Left cardiac atrium (tissue), 4 donors: Measurements from ENCODE around the gene MRFAP1. TPM values are rescaled to one million over a fixed set of nuclear protein-coding genes. Genes with fewer than 3 reads are reported as not detected.
"Not testable (repeated sequence)": the region's sequence is repeated elsewhere in the genome, so short reads cannot be mapped to it uniquely, and the experiment has no call there.

Experiments
- ATAC-seq, 2 donors: fragments of 200-7000 bp; cut with Tn5 transposase; one replicate each; pipeline ENCODE4 v1.9.1; 2020; ENCODE audit warnings: mild to moderate bottlenecking in 2 of 2, moderate library complexity in 2 of 2
- DNase-seq: peaks from one replicate; pipeline ENCODE4 v3.0.0-alpha.2; 2020
- intact Hi-C, 2 donors: fragments of 100-400 bp; cut with DNase I; formaldehyde crosslinking; loops; one replicate each; pipeline versions ENCODE4 v1.14.1 to v1.15.1; 2022 to 2023
- total RNA-seq, 2 donors: library from RNA; stranded (reverse); fragmentation: NEBNext Ultra II Directional; extraction: Animal tissue kit (Norgen Biotek cat#: 25700); gene quantifications; one replicate each; pipeline ENCODE4 v1.2.1, GENCODE V29; 2021
- donor health status: DM: no; HTN: yes; CAD: no.
- donor health status: DM: no; HTN: yes; CAD: no; lungs with severe emphysema.
- donor health status: DM: yes; HTN: yes; CAD: no.
- donor health status: Dilated cardiomyopathy.

Gene MRFAP1
- total RNA-seq, 2 donors from 2014 or later: 234 to 277 TPM

GRCh38 chr4:6626066-6626465 lies 14.4 kb upstream of the MRFAP1 start:
- intact Hi-C loops: no loop called here
- ATAC-seq (no peak), DNase-seq (no peak)

DNA sequence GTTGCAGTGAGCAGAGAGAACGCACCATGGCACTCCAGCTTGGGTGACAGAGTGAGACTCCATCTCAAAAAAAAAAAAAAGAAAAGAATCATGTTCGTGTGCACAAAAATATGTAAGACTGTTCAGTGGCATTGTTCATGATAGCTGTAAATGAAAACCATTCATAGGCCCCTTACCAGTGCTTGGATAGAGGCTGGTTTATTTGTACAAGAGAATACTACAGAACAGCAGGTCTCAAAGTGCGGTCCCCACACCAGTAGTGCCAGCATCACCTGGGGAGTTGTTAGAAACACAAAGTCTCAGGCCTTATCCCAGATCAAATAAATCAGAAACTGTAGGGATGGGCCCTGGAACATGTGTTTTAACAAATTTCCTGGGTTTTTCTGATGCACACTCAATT lies 12.7 kb upstream of the MRFAP1 start:
- no peak for ATAC-seq
- intact Hi-C loops: no loop called here
- no peak for DNase-seq

GRCh38 chr4:6628484-6628883 lies 12.0 kb upstream of the MRFAP1 start:
- intact Hi-C loops, DNase-seq: not testable (repeated sequence)

GRCh38 chr4:6632125-6632524 lies 8.4 kb upstream of the MRFAP1 start:
- DNase-seq (no peak), ATAC-seq (no peak)
- intact Hi-C loops: no loop called here

More at GRCh38 chr4:6628484-6628883, 12.0 kb upstream of the MRFAP1 start:
- ATAC-seq: not testable (repeated sequence)

DNA sequence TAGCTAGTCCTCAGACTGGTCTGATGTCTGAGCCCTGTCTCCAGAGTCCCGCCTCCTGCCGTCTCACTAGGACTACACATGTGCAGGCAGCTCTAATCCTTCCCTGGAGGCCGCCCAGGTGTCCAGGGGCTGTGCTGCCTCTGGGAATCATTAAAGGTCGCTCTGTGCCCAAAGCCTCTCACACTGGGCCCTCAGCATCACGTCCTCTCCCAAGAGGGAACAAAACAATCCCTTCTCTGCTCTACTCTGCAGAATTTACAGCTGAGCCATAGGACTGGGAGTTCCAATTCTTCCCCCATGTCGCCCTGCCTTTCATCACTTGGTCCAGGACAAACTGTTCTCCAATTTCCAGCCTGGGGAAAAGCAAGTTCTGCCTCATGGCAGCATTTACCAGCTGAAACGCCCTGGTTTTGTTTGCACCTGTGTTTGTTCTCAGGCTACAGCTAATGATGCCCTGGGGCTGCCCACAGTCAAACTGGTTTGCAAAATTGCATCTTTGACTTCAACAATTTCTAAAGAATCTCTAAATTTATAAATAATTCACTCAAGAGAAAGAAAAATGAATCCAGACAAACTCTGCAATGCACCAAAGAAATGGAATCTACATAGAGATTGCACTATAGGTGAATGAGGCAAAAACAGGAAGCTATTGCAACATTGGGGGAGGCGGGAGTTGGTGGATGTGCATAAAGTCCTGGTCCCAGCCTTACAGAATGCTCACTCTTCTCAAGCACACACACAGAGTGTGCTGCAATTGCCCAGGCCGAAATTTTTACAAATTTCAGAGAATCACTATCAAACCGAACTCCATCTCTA lies 7.2 kb upstream of the MRFAP1 start:
- intact Hi-C loops: no loop called here
- DNase-seq (no peak), ATAC-seq (peak in 1 of 2 donors; percentile 38)

GRCh38 chr4:6634746-6635145 lies 5.7 kb upstream of the MRFAP1 start:
- ATAC-seq (no peak), DNase-seq (no peak)
- intact Hi-C loops: no loop called here

DNA sequence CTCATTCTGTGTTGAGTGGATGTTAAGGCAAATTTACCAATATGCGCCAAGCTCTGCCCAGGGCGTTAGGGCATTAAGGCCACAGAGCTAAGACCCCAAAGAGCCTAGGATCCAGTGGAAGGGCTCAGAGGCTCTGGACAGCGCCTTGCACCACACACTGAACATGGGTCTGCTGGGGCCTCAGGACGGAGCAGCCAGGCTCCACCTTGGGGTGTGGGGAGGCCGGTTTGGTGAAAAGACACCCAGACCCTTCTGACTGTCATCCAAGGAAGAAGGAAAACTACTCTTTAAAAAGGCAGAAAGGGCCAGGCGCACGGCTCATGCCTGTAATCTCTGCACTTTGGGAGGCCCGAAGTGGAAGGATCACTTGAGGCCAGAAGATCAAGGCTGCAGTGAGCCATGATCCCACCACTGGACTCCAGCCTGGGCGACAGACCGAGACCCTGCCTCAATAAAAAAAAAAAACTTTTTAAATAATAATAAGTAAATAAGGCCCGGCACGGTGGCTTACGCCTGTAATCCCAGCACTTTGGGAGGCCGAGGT lies 1.3 kb upstream of the MRFAP1 start:
- DNase-seq (no peak), ATAC-seq (no peak)
- intact Hi-C loops: no loop called here

DNA sequence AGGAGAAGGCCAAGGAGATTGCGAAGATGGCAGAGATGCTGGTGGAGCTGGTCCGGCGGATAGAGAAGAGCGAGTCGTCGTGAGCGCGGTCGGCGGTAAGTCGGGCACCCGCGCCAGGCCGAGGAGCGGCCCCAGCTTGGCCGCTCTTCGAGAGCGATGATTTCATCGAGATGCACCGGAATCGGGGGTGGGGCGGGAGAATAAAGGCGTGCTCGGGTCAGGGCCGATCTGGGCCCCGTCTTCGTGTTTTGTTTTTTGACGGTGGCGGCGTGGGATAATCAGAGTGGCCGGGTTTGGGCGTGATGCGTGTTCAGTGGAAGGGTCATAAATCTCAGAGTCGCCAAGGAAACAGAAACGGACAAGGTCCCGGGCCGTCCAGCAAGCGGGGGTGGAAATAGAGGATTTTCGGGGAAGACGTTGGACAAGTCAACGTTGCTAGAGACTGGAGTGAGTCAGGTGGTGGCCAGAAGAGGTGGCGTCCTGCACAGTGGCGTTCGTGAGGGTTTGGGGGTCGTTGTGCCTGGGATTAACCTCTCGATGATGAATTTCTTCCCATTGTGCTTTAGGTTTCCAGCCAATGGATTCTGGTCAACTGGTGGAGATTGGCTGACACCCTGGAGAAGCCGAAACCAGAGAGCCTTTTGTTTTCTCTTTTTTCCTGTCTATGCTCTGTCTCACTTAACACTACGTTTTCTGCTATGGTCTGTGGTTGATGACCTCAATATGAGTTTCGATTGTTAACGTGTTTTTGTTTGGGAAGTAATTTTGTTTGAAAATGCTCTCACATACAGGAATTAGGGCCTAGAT lies 882 bp downstream of the MRFAP1 start:
- DNase-seq (peak; percentile 69), ATAC-seq (peak; percentile 63 to 82)
- intact Hi-C loops: loop anchor here (2.0 to 5.0 kb wide), 3 partner anchors 33 to 71 kb away; partner anchors contain the start of gene MRFAP1L1 (in 1 of the 2)

- no peak for DNase-seq
- intact Hi-C loops: loop anchor here (2.0 to 5.0 kb wide), 3 partner anchors 33 to 70 kb away; partner anchors contain the start of gene MRFAP1L1 (in 1 of the 2)
- no peak for ATAC-seq
Measured at GRCh38 chr4:6641971-6642320, 1.5 kb downstream of the MRFAP1 start.

DNA sequence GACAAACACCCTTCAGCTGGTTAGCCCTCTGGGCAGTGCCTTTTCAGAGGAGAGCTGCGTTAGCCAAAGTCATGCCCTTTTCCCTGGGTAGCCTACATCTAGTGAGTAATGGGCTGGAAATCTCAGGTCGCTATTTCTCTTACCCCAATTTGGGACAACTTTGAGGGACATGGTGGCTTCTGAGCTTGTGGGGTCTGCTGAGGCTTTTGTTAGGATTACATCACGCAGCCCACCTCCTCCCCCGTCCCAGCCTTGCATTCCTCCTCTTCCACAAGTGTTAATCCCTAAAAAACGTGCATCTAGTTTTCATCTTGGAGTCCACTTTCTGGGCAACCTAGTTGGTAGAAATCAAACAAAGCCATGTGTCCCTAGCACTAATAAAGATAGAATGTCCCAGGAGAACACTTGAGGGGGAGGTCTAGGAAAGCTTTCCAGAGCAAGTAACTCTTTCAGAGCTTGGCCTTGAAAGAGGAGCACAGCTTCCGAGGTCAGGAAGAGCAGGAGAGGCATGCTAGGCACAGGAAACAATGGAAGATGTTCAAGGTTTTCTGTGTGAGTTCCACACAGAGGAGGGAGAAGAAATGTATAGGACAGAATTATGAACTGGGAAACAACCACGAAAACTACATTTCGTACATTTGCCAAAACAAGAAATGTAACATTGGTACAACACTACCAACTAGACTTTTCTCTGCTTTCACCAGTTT lies 2.8 kb downstream of the MRFAP1 start:
- no peak for DNase-seq
- no peak for ATAC-seq
- intact Hi-C loops: loop anchor here (5.0 kb wide), 2 partner anchors 64 to 69 kb away; partner anchors contain the start of gene MRFAP1L1 (in 1 of the 2)

GRCh38 chr4:6644792-6645530 lies 4.5 kb downstream of the MRFAP1 start:
- DNase-seq: no peak
- ATAC-seq: no peak
- intact Hi-C loops: loop anchor here (5.0 kb wide), 2 partner anchors 62 to 67 kb away; partner anchors contain the start of gene MRFAP1L1 (in 1 of the 2)

- intact Hi-C loops: no loop called here
- no peak for ATAC-seq
Measured at GRCh38 chr4:6647169-6647568, 6.7 kb downstream of the MRFAP1 start.

DNA sequence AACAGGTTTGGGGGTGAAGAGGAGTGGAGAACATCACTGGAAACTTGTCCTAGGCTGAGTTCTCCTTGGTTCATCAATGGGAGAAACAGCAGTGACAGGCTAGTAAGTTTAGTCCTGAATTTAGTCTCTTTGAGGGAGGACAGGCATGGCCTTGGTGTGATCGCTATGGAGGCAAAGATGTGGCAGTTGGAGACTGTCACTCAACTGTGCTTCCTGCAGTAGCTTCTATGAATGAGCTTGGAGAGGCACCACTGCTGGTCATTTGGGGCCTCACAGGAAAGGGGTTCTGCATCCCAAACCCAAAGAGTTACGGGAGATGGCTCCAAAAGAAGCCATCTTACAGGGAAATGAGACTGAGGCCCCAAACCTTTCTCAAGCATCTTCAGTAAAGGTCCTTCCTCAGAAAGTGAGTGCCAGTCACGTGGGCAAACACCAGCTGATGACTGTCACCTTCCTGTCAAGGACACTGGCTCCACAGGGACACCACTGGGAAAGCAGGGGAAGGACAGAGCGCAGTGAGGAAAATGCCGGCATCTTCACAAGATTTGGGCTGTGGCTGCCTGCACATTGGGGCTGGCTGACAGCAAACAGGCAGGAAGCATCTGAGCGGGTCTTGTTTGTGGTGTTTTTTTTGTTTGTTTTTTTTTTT lies 7.2 kb downstream of the MRFAP1 start:
- no peak for ATAC-seq
- no peak for DNase-seq
- intact Hi-C loops: no loop called here

More at GRCh38 chr4:6647169-6647568, 6.7 kb downstream of the MRFAP1 start:
- no peak for DNase-seq

- intact Hi-C loops: no loop called here
- DNase-seq (no peak), ATAC-seq (no peak)
Measured at GRCh38 chr4:6649216-6649615, 8.7 kb downstream of the MRFAP1 start.

- DNase-seq, ATAC-seq, intact Hi-C loops: not testable (repeated sequence)
Measured at GRCh38 chr4:6654211-6654610, 13.7 kb downstream of the MRFAP1 start.

GRCh38 chr4:6655291-6655690 lies 14.8 kb downstream of the MRFAP1 start:
- DNase-seq, ATAC-seq, intact Hi-C loops: not testable (repeated sequence)

- DNase-seq (no peak), ATAC-seq (no peak)
- intact Hi-C loops: no loop called here
Measured at GRCh38 chr4:6655924-6656323, 15.4 kb downstream of the MRFAP1 start.
